Erythroblast (primary cell): ENCODE data around the gene UNC13B.

Source experiments
- GATA1 ChIP-seq: IDR thresholded peaks from 2 replicates; pipeline ENCODE4 v1.6.1; 2011; ENCODE audit warnings: low read depth, mild to moderate bottlenecking, control low read depth, low read length, moderate library complexity
- POLR2A ChIP-seq: IDR thresholded peaks from 2 replicates; pipeline ENCODE4 v1.6.1; 2011; ENCODE audit warnings: mild to moderate bottlenecking, low read length

DNA sequence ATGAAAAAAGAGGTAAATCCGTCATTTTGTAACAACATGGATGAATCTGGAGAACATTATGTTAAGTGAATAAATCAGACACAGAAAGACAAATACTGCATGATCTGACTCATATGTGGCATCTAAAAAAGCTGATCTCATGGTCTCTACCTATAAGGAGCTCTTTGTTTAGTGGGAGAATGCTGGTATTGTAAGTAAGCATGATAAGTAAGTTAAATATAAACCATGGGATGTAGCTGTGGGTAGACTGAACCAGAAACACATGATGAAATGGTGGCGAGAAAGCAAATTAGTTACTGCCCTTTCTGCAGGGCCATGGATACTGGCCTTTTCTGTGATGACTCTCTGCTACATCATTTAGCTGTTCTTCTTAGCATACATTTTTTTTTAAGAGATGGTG is 261.7 kb downstream of the UNC13B start:
- TF ChIP-seq POLR2A = no peak
- no peak for TF ChIP-seq GATA1
